AG20443 (cell line): ENCODE results near the gene DLG2.

Source experiments
- DNase-seq: peaks from one replicate; pipeline ENCODE4 v3.0.0; 2012; ENCODE audit warnings: low spot score, mixed read lengths

Gene DLG2

GRCh38 chr11:84117394-84117793 lies 1509.8 kb downstream of the DLG2 start:
- no peak for DNase-seq

- DNase-seq = no peak
Observed at GRCh38 chr11:84106541-84106940, 1520.6 kb downstream of the DLG2 start.

GRCh38 chr11:84105148-84105547 lies 1522.0 kb downstream of the DLG2 start:
- no peak for DNase-seq

GRCh38 chr11:84103096-84103495 lies 1524.0 kb downstream of the DLG2 start:
- no peak for DNase-seq

- no peak for DNase-seq
Observed at GRCh38 chr11:84097186-84097585, 1530.0 kb downstream of the DLG2 start.

- no peak for DNase-seq
Observed at GRCh38 chr11:84091212-84091986, 1535.7 kb downstream of the DLG2 start.

- DNase-seq = no peak
Observed at GRCh38 chr11:84089072-84090057, 1537.8 kb downstream of the DLG2 start.

- DNase-seq = no peak
Observed at GRCh38 chr11:84071851-84072250, 1555.3 kb downstream of the DLG2 start.

GRCh38 chr11:84069048-84069447 lies 1558.1 kb downstream of the DLG2 start:
- no peak for DNase-seq

- DNase-seq = no peak
Observed at GRCh38 chr11:84061726-84062125, 1565.4 kb downstream of the DLG2 start.

- no peak for DNase-seq
Observed at GRCh38 chr11:84056653-84057376, 1570.3 kb downstream of the DLG2 start.

- DNase-seq = no peak
Observed at GRCh38 chr11:84045146-84045545, 1582.0 kb downstream of the DLG2 start.

- DNase-seq = no peak
Observed at GRCh38 chr11:84044706-84045105, 1582.4 kb downstream of the DLG2 start.

- no peak for DNase-seq
Observed at GRCh38 chr11:84036664-84037194, 1590.4 kb downstream of the DLG2 start.

- no peak for DNase-seq
Observed at GRCh38 chr11:84035645-84036044, 1591.5 kb downstream of the DLG2 start.

GRCh38 chr11:84034484-84034883 lies 1592.7 kb downstream of the DLG2 start:
- DNase-seq = no peak

GRCh38 chr11:84024266-84024665 lies 1602.9 kb downstream of the DLG2 start:
- DNase-seq = no peak

- DNase-seq = no peak
Observed at GRCh38 chr11:84022695-84023094, 1604.4 kb downstream of the DLG2 start.

- DNase-seq = no peak
Observed at GRCh38 chr11:84022201-84022600, 1604.9 kb downstream of the DLG2 start.

- no peak for DNase-seq
Observed at GRCh38 chr11:84021291-84021690, 1605.9 kb downstream of the DLG2 start.

- peak; percentile 23 for DNase-seq
Observed at GRCh38 chr11:84019571-84020194, 1607.5 kb downstream of the DLG2 start.

GRCh38 chr11:84014539-84014938 lies 1612.6 kb downstream of the DLG2 start:
- DNase-seq = no peak
